ENCODE measurements around the gene ILF2. TPM values are rescaled to one million over a fixed set of nuclear protein-coding genes. Genes with fewer than 3 reads are reported as not detected.

The ILF2 gene
- total and polyA plus RNA-seq, 2 of the 13 experiments (the other 11 are each of a cell fraction or from before 2014, with no cell fraction given) = 292 to 366 TPM

DNA sequence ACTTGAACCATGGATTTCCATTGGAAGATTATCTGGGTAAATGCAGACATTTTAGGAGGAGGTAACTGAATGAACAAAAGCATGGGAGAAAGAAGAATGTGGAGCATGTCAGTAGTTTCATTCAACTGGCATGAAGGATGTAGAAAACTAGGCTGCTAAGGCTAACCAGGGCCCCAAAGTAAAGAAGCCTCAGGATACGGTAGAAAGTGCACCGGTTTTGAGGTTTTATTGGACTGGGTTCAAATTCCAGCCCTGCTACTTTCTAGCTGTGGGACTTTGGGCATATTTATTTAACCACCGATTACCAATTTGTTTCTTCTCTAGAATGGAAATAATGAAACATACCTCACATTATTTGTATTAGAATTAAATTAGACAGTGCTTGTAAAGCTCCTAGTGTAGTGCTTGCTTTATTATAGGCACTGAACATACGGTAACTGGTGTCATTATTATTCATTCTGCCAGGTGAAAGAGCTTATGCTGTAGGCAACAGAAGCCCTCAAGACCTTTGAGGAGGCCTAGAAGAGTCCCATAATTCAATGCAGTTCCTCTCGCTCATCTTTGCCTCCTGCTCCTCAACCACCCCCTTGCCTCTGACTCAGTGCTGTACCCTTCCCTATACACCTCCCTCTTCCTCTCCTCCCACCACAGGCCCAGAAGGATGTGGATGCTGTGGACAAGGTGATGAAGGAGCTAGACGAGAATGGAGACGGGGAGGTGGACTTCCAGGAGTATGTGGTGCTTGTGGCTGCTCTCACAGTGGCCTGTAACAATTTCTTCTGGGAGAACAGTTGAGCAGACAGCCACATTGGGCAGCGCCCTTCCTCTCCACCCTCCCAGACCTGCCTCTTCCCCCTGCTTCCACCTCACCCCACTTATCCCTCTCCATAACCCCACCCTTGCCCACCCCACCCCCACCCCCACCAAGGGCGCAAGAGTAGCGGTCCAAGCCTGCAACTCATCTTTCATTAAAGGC is 39.5 kb downstream of the ILF2 start (continued):
- TF ChIP-seq ZNF782 (CRISPR knock-in tag; IDR thresholded peaks at IDR 0.05; ENCODE audit: borderline replicate concordance) = no peak
- TF ChIP-seq, protein P1, sequence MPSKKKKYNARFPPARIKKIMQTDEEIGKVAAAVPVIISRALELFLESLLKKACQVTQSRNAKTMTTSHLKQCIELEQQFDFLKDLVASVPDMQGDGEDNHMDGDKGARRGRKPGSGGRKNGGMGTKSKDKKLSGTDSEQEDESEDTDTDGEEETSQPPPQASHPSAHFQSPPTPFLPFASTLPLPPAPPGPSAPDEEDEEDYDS (CRISPR knock-in tag; IDR thresholded peaks at IDR 0.05) = no peak
- no peak for TF ChIP-seq RELA (CRISPR knock-in tag; IDR thresholded peaks at IDR 0.05)
- TF ChIP-seq, protein P2, sequence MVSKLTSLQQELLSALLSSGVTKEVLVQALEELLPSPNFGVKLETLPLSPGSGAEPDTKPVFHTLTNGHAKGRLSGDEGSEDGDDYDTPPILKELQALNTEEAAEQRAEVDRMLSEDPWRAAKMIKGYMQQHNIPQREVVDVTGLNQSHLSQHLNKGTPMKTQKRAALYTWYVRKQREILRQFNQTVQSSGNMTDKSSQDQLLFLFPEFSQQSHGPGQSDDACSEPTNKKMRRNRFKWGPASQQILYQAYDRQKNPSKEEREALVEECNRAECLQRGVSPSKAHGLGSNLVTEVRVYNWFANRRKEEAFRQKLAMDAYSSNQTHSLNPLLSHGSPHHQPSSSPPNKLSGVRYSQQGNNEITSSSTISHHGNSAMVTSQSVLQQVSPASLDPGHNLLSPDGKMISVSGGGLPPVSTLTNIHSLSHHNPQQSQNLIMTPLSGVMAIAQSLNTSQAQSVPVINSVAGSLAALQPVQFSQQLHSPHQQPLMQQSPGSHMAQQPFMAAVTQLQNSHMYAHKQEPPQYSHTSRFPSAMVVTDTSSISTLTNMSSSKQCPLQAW (CRISPR knock-in tag; IDR thresholded peaks at IDR 0.05) = no peak
- TF ChIP-seq MZF1 (CRISPR knock-in tag; IDR thresholded peaks at IDR 0.05; ENCODE audit: borderline replicate concordance) = no peak
- TF ChIP-seq ZC3H4 (CRISPR knock-in tag; IDR thresholded peaks at IDR 0.05; ENCODE audit: borderline replicate concordance) = no peak
- TF ChIP-seq BRCA1 (CRISPR knock-in tag; IDR thresholded peaks at IDR 0.05) = no peak
- TF ChIP-seq, protein P3, sequence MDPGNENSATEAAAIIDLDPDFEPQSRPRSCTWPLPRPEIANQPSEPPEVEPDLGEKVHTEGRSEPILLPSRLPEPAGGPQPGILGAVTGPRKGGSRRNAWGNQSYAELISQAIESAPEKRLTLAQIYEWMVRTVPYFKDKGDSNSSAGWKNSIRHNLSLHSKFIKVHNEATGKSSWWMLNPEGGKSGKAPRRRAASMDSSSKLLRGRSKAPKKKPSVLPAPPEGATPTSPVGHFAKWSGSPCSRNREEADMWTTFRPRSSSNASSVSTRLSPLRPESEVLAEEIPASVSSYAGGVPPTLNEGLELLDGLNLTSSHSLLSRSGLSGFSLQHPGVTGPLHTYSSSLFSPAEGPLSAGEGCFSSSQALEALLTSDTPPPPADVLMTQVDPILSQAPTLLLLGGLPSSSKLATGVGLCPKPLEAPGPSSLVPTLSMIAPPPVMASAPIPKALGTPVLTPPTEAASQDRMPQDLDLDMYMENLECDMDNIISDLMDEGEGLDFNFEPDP (CRISPR knock-in tag; conservative IDR thresholded peaks at IDR 0.05) = no peak
- no peak for TF ChIP-seq SMAD3 (CRISPR knock-in tag; IDR thresholded peaks at IDR 0.05)
- no peak for TF ChIP-seq ATM (IDR thresholded peaks at IDR 0.05; ENCODE audit: borderline replicate concordance)
- TF ChIP-seq, protein P4, sequence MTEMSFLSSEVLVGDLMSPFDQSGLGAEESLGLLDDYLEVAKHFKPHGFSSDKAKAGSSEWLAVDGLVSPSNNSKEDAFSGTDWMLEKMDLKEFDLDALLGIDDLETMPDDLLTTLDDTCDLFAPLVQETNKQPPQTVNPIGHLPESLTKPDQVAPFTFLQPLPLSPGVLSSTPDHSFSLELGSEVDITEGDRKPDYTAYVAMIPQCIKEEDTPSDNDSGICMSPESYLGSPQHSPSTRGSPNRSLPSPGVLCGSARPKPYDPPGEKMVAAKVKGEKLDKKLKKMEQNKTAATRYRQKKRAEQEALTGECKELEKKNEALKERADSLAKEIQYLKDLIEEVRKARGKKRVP (CRISPR knock-in tag; IDR thresholded peaks at IDR 0.05) = no peak
- no peak for TF ChIP-seq KLF9 (CRISPR knock-in tag; IDR thresholded peaks at IDR 0.05; ENCODE audit: low read depth)
- TF ChIP-seq FOXO1 (CRISPR knock-in tag; IDR thresholded peaks at IDR 0.05) = no peak
- no peak for TF ChIP-seq SYNCRIP (IDR thresholded peaks at IDR 0.05; ENCODE audit: insufficient read depth, low read depth, low read length)
- no peak for TF ChIP-seq REL (CRISPR knock-in tag; conservative IDR thresholded peaks at IDR 0.05)
- no peak for TF ChIP-seq ZNF768 (CRISPR knock-in tag; IDR thresholded peaks at IDR 0.05)
- no peak for TF ChIP-seq ZKSCAN5 (CRISPR knock-in tag; IDR thresholded peaks at IDR 0.05)
- TF ChIP-seq ZNF350 (CRISPR knock-in tag; IDR thresholded peaks at IDR 0.05; ENCODE audit: borderline replicate concordance, low read depth) = no peak
- TF ChIP-seq, protein P5, sequence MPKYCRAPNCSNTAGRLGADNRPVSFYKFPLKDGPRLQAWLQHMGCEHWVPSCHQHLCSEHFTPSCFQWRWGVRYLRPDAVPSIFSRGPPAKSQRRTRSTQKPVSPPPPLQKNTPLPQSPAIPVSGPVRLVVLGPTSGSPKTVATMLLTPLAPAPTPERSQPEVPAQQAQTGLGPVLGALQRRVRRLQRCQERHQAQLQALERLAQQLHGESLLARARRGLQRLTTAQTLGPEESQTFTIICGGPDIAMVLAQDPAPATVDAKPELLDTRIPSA (CRISPR knock-in tag; IDR thresholded peaks at IDR 0.05; ENCODE audit: borderline replicate concordance) = no peak
- TF ChIP-seq ZNF546 (CRISPR knock-in tag; conservative IDR thresholded peaks at IDR 0.05) = no peak
- no peak for TF ChIP-seq IKZF1 (IDR thresholded peaks at IDR 0.05)
- no peak for TF ChIP-seq CHCHD3 (CRISPR knock-in tag; IDR thresholded peaks at IDR 0.05)
